AG04450 (cell line): ENCODE results near the gene SLC35F3. TPM values are rescaled to one million over a fixed set of nuclear protein-coding genes. Genes with fewer than 3 reads are reported as not detected.

ENCODE experiments used
- CTCF ChIA-PET: fragments of 300-600, 350-600 bp; formaldehyde crosslinking; extraction: SDS; loops from one replicate; lab custom pipeline; 2022; ENCODE audit warnings: antibody characterized with exemption, inconsistent platforms; lab: Charles Lee
- POLR2A ChIA-PET: fragments of 350-600 bp; formaldehyde crosslinking; extraction: SDS; loops from one replicate; lab custom pipeline; 2021; ENCODE audit warnings: antibody characterized with exemption, inconsistent platforms; lab: Yijun Ruan, JAX
- DNase-seq: peaks from one replicate; pipeline ENCODE4 v3.0.0-alpha.2; 2011; ENCODE audit warnings: low read depth, low spot score
- H3K27ac ChIP-seq: one replicate; pipeline ENCODE4 v1.5.1; 2012; ENCODE audit warnings: low read depth, low read length, control low read depth
- H3K27me3 ChIP-seq: one replicate; pipeline ENCODE4 v1.6.0; 2012; ENCODE audit warnings: low read length; ENCODE audit not compliant: control insufficient read depth, insufficient read depth
- H3K4me3 ChIP-seq: 2 replicates; pipeline ENCODE4 v1.5.1; 2011; ENCODE audit warnings: mild to moderate bottlenecking, low read depth, low read length, control low read depth
- H3K9me3 ChIP-seq: 2 replicates; pipeline ENCODE4 v1.5.1; 2012; ENCODE audit warnings: low read length; ENCODE audit not compliant: control insufficient read depth, insufficient read depth
- polyA plus RNA-seq: library from polyadenylated mRNA; depleted of rRNA; stranded (reverse); fragments of >200 nt; gene quantifications from 2 replicates; pipeline ENCODE4 v1.2.3, GENCODE V29; 2011
- TF ChIP-seq, protein P1 (sequence below): IDR thresholded peaks from 2 replicates; pipeline ENCODE4 v1.5.1; 2011; ENCODE audit warnings: low read depth, low read length, control low read depth, inconsistent platforms

SLC35F3 gene
- polyA plus RNA-seq, 1 experiment, result 0.04 TPM

DNA sequence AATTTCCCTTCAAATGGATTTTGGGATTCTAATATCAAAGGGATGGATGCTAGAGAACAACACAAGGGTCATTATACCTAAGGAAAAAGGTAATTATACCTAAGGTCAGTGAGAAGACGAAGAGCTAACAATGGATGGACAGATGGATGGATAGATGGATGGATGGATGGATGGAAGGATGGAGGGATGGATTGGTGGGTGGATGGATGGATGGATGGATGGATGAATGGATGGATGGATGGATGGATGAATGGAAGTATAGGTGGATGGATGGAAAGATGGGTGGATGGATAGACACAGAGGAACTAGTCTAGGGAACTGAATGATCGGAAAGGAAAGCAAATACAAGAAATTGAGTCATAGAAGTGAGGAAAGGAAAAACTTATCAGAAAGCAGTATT, 34.0 kb downstream of the SLC35F3 start:
- Histone ChIP-seq H3K9me3 (peaks cover 2% of the 10 kb centered on the region), H3K27me3 (no peaks in the 10 kb centered on the region), H3K27ac (no peak overlapping the region), H3K4me3 (no peak overlapping the region)
- CTCF ChIA-PET, result no interaction called here
- POLR2A ChIA-PET, result no interaction called here
- no peak for DNase-seq
- TF ChIP-seq, protein P1, sequence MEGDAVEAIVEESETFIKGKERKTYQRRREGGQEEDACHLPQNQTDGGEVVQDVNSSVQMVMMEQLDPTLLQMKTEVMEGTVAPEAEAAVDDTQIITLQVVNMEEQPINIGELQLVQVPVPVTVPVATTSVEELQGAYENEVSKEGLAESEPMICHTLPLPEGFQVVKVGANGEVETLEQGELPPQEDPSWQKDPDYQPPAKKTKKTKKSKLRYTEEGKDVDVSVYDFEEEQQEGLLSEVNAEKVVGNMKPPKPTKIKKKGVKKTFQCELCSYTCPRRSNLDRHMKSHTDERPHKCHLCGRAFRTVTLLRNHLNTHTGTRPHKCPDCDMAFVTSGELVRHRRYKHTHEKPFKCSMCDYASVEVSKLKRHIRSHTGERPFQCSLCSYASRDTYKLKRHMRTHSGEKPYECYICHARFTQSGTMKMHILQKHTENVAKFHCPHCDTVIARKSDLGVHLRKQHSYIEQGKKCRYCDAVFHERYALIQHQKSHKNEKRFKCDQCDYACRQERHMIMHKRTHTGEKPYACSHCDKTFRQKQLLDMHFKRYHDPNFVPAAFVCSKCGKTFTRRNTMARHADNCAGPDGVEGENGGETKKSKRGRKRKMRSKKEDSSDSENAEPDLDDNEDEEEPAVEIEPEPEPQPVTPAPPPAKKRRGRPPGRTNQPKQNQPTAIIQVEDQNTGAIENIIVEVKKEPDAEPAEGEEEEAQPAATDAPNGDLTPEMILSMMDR, result no peak

DNA sequence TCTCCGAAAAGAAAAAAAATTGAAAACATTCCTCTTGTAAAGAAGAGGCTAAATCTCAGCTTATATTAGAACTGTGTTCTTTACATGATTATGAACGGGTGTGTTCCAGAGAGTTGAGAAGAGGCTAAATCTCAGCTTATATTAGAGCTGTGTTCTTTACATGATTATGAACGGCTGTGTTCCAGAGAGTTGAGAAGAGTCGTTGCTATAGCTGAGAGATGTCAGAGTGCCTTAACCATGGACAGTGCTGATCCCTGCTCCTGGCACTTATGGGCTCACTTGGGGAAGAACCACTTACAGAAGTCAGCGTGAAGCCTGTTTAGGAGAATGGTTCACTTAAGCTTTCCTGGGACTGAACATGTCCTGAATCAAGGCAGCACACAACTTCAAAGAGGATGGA, 35.0 kb downstream of the SLC35F3 start:
- ChIA-PET POLR2A (no interaction called here), CTCF (no interaction called here)
- DNase-seq, result no peak
- Histone ChIP-seq H3K27me3 (no peaks in the 10 kb centered on the region), H3K27ac (no peak overlapping the region), H3K4me3 (no peak overlapping the region), H3K9me3 (no peaks in the 10 kb centered on the region; the same call in none of the 2 replicates)
- TF ChIP-seq, protein P1, result no peak

DNA sequence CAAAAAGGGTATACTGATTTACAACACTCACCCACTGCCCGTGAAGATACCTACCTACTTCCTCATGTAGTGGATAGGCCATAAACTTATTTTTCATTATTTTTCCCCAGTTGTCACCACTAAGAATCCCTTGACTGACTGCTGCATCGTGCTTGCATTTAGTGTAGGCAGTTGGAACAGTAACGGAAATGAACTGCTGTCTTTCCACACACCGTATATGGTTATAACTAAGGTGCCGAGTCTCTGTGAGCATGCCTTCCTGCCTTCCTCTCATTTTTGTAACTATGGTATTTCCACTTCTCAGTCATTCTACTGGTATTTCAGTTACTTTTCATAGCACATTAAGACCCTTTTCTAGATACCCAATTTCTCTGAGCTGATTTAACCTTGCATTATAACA, 36.4 kb downstream of the SLC35F3 start:
- ChIA-PET CTCF (no interaction called here), POLR2A (no interaction called here)
- H3K27me3 ChIP-seq, result no peaks in the 10 kb centered on the region
- DNase-seq, result no peak
- H3K4me3 ChIP-seq, result no peak overlapping the region
- no peak overlapping the region for H3K27ac ChIP-seq
- TF ChIP-seq, protein P1, result no peak
- no peaks in the 10 kb centered on the region; the same call in none of the 2 replicates for H3K9me3 ChIP-seq

DNA sequence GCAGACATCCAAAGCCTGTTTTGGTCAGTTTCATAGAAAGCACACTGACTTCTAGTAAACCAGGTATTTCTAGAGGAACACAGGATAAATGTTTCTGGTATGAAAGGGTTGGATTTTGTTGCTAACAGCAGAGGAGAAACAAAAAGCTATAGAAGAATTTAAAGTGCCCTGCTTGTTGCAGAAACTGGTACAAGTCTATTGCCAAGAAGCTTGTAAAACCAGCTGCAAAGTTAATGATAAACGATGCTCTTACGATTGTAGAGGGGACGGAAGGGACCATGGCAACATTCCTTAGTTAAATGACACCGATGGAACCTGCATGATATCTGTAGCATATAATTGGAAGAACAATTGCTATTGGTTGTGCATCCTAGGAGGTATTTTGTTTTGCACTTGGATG, 40.1 kb downstream of the SLC35F3 start:
- Histone ChIP-seq H3K4me3 (no peak overlapping the region), H3K27ac (no peak overlapping the region), H3K9me3 (peaks cover 11% of the 10 kb centered on the region), H3K27me3 (no peaks in the 10 kb centered on the region)
- no peak for DNase-seq
- TF ChIP-seq, protein P1, result no peak
- ChIA-PET POLR2A (no interaction called here), CTCF (no interaction called here)

DNA sequence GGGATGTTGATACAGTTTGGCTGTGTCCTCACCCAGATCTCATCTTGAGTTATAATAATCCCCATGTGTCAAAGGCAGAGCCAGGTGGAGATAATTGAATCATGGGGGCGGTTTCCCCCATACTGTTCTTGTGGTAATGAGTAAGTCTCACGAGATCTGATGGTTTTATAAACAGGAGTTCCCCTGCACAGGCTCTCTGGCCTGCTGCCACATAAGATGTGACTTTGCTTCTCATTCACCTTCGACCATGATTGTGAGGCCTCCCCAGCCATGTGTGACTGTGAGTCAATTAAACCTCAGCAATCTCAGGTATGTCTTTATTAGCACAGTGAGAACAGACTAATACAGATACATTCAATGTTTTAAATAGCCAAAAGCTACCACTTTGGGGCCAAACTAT, 41.1 kb downstream of the SLC35F3 start:
- ChIA-PET CTCF (no interaction called here), POLR2A (no interaction called here)
- TF ChIP-seq, protein P1, result no peak
- Histone ChIP-seq H3K9me3 (peaks cover 14% of the 10 kb centered on the region), H3K27me3 (no peaks in the 10 kb centered on the region), H3K4me3 (no peak overlapping the region), H3K27ac (no peak overlapping the region)
- no peak for DNase-seq
